GM12891 (cell line): ENCODE data around the gene POLE2.
"Not testable (repeated sequence)": the region's sequence is repeated elsewhere in the genome, so short reads cannot be mapped to it uniquely, and the experiment has no call there.

Source experiments
- DNase-seq: peaks from one replicate; pipeline ENCODE4 v3.0.0; 2011; ENCODE audit warnings: low spot score; ENCODE audit not compliant: insufficient read length
- FAIRE-seq: peaks from 2 replicates; lab custom pipeline; 2011; peaks lifted over from hg19 to GRCh38; lab: Jason Lieb, UNC
- PAX5 ChIP-seq: IDR thresholded peaks from 2 replicates; pipeline ENCODE4 v1.6.1; 2011; ENCODE audit warnings: low read length, moderate library complexity, mild to moderate bottlenecking; ENCODE audit not compliant: insufficient read depth, severe bottlenecking
- POLR2A ChIP-seq: IDR thresholded peaks from 2 replicates; pipeline ENCODE4 v1.6.1; 2011; ENCODE audit warnings: low read depth, low read length, control low read depth
- POLR2AphosphoS5 ChIP-seq: IDR thresholded peaks from 2 replicates; pipeline ENCODE4 v1.6.1; 2011; ENCODE audit warnings: low read depth, low read length, control low read depth
- POU2F2 ChIP-seq: IDR thresholded peaks from 2 replicates; pipeline ENCODE4 v1.6.1; 2011; ENCODE audit warnings: low read depth, mild to moderate bottlenecking, control low read depth, low read length, moderate library complexity
- SPI1 ChIP-seq: IDR thresholded peaks from 2 replicates; pipeline ENCODE4 v1.6.1; 2011; ENCODE audit warnings: low read depth, low read length, control low read depth
- TAF1 ChIP-seq: IDR thresholded peaks from 2 replicates; pipeline ENCODE4 v1.6.1; 2011; ENCODE audit warnings: low read depth, low read length, control low read depth

POLE2 gene

DNA sequence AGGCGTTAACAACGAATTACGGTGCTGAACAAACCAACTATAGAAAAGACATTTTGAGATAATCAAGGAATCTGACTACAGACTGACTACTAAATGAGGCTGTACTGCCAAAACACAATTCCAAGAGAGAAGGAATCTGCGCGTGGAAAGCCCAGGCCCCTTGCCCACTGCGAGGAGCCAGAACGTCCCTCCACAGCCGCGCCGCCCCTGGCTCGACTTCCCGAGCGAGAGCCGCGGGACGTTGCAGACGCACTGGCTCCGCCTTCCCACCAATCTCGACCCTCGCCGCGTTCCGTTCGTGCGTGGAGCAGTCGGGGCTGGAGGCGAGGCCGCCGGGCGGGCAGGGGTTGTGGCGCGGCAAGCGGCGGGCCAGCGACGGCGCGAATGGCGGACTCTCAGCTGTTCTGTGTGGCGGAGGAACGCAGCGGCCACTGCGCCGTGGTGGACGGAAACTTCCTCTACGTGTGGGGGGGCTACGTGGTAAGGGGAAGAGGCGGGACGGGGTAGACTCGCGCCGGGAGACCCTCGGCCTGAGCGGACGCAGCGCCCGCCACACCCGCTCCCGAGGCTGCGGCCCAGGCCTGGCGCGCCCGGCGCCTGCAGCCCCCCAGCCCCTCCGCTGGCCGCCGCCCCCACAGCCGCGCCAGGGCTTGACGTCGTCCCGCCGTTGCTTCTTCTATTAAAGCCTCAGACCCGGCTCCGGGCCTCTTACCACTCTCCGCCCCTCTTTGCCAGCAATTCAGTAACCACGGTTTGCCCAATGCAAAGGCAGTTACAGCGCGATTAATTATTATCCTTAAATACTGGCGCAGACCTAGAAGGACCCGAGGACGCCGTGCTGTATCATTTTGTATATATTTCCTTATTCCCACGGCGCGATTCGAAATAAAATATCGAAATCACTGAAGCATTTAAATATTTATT, 5.1 kb upstream of the POLE2 start, which contains the start of gene KLHDC1:
Gene KLHDC1, plus strand, starts transcription at position 310 of the 924 bp plus-strand sequence. Its CDS starts 75 bp downstream, at position 385.
- FAIRE-seq = peak; percentile 88
- TF ChIP-seq POLR2AphosphoS5 (peak; percentile 50; the same call in 1 of the 2 replicates), TAF1 (no peak)

DNA sequence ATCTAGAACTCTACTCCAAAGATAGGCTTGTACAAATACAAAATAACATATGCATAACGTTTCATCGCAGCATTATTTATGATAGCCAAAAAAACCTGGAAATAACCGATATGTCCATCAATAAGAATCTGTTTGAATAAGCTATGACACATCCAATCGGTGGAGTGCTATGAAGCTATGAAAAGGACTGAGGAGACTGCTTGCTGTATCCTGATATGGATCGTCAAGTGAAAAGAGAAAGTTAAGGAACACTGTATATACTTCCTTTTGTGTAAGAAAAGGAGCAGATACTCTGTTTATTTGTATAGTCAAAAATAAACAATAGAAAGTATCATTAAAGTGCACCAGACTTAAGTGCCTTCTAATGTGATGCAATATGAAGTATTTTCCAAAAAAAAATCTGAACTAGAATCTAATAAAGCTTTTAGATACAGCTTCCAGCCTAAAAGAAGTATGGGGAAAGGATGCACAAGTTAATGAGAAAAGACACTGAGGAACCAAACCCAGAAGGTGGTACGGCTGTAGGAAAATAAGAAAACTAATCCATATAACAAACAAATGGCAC, 4.3 kb upstream of the POLE2 start:
- DNase-seq (no peak), FAIRE-seq (no peak)
- TF ChIP-seq SPI1 (no peak), POU2F2 (no peak), POLR2A (no peak), TAF1 (no peak), PAX5 (no peak)

More for the DNA sequence above, 5.1 kb upstream of the POLE2 start, which contains the start of gene KLHDC1:
- DNase-seq = peak; percentile 52

DNA sequence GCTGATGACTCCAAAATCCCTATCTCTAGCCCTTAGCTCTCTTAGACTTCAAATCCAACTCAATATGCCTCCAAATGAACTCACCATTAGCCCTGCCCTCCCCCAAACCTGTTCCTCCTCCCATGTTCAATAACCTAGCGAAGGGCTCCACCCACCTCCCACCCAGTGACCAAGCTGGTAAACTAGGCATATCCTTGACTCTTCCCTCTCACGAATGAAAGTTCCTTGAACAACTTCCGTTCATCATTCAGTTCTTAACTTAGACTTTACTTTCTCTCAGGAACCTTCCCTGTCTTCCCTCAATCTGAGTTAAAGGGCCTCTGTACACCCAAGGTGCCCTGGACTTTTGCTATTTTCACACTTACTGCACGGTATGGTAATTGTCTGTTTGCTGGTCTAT, 3.0 kb upstream of the POLE2 start:
- no peak for DNase-seq
- FAIRE-seq = no peak
- TF ChIP-seq PAX5 (no peak), TAF1 (no peak), POLR2AphosphoS5 (no peak), POLR2A (no peak), POU2F2 (no peak), SPI1 (no peak)

DNA sequence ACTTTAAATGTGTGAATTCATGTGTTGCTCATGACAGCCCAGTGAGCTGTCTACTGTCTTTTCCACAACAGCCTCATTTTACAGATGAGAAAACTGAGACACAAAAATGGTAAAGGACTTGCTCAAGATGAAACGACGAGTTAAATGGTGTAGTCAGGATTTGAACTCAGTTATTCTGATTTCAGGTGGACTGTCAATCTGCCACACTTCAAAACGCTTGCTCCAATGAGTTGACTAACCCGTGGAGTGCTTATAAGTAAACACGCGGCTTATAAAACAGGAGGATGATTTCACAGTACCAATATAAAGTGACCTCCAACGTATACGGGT, 652 bp upstream of the POLE2 start:
- no peak for TF ChIP-seq SPI1
- no peak for TF ChIP-seq POLR2A
- TF ChIP-seq TAF1 = no peak
- no peak for TF ChIP-seq PAX5
- no peak for TF ChIP-seq POLR2AphosphoS5
- TF ChIP-seq POU2F2 = no peak
- no peak for FAIRE-seq

DNA sequence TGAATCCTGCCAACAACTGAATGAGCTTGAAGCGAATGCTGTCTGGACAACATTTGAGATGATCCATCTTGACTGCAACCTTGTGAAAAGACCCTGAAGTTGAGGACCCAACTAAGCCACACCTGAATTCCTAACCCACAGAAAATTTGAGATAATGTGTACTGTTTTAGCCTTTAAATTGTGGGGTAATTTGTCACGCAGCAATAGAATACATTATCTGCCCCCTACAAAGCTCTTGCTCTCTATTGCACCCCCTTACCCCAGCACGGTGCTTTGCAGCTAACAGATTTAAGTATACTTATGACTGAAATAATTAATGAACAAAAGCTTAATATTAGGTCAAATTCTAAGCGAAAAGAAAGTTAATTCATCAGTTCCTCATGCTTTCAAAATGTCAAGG, 1.6 kb downstream of the POLE2 start:
- TF ChIP-seq POLR2A (no peak), POLR2AphosphoS5 (no peak), PAX5 (no peak), TAF1 (no peak), POU2F2 (no peak), SPI1 (no peak)
- DNase-seq = no peak

More for the DNA sequence above, 652 bp upstream of the POLE2 start:
- DNase-seq = no peak

DNA sequence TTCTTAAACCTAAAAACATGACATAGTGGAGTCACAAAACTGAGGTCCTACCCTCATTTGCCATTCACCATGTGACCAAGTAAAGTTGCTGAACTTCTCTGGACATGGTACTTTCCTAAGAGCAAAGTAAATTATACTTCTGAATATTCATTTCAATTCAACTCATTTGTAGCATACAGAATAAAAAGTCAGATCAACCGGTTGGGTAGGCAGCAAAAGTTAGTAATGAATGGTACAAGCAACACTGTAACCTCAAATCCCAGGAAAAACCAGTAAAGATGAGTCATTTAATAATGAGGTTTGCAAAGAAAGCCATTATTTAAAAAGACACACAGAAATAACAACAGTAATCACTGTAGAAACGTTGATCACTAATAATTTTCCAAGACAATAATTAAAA, 8.7 kb downstream of the POLE2 start:
- TF ChIP-seq POLR2A = no peak
- FAIRE-seq (no peak), DNase-seq (no peak)

More for the DNA sequence above, 1.6 kb downstream of the POLE2 start:
- no peak for FAIRE-seq

DNA sequence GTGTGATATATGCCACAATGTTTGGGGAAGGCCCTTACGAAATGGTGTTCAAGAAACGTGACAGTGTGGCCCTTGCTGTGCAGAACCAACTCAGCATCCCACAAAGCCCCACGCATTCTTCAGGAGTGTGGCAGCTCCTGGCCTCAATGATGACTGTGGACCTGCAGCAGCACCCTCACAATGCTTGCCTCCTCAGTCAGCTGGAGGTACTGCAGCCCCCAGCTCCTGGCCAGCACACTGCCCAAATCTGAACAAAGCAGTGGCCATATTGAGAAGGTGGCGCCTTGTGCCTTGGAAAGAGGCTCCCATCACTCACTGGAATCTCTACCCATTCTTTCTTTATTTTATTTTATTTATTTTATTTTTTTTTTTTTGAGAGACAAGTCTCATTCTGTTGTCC, 10.4 kb downstream of the POLE2 start:
- no peak for DNase-seq
- TF ChIP-seq POLR2AphosphoS5 (no peak), PAX5 (no peak), TAF1 (no peak), POU2F2 (no peak), SPI1 (no peak), POLR2A (no peak)
- no peak for FAIRE-seq

DNA sequence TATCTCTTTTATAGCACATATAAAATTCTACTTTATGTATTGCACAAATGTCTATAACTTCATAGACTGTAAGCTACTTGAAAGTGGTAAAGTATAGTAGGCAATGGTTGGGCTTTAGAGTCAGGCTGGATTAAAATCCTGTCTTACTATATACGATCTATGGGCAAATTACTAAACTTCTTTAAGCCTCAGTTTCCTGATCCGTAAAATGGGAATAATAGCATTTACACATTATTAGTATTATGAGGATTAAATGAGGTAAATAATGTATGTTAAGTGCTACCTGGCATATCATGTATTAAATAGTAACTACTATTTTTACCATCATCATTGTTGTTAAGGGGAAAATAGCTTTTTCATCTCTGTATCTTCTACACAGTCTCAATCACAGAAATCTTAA, 14.4 kb downstream of the POLE2 start:
- FAIRE-seq = no peak
- TF ChIP-seq PAX5 (no peak), POU2F2 (no peak), POLR2AphosphoS5 (no peak), SPI1 (no peak), TAF1 (no peak), POLR2A (no peak)

DNA sequence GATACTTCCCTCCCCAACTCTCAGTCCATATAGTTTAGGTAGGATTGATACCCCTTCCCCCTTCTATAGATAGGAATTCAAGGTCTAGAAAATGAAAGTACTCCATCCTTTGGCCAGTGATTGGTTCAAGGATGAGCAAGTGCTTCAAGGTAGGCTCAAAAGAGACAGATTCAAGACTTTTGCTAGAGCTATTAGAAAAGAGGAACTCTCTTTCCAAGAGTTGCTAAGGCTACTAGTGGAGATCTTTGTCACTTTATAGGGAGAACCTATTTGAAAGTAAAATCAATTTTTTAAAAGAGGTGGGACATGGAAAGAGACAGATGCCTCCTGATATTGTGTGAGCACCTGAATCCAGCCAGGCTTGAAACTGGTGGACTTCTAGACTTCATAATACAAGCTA, 17.5 kb downstream of the POLE2 start:
- DNase-seq = no peak
- TF ChIP-seq POLR2A = no peak
- no peak for TF ChIP-seq POU2F2
- no peak for TF ChIP-seq PAX5
- TF ChIP-seq TAF1 = no peak
- peak; percentile 47; the same call in 1 of the 2 replicates for TF ChIP-seq SPI1
- FAIRE-seq = no peak

More for the DNA sequence above, 14.4 kb downstream of the POLE2 start:
- DNase-seq = no peak

DNA sequence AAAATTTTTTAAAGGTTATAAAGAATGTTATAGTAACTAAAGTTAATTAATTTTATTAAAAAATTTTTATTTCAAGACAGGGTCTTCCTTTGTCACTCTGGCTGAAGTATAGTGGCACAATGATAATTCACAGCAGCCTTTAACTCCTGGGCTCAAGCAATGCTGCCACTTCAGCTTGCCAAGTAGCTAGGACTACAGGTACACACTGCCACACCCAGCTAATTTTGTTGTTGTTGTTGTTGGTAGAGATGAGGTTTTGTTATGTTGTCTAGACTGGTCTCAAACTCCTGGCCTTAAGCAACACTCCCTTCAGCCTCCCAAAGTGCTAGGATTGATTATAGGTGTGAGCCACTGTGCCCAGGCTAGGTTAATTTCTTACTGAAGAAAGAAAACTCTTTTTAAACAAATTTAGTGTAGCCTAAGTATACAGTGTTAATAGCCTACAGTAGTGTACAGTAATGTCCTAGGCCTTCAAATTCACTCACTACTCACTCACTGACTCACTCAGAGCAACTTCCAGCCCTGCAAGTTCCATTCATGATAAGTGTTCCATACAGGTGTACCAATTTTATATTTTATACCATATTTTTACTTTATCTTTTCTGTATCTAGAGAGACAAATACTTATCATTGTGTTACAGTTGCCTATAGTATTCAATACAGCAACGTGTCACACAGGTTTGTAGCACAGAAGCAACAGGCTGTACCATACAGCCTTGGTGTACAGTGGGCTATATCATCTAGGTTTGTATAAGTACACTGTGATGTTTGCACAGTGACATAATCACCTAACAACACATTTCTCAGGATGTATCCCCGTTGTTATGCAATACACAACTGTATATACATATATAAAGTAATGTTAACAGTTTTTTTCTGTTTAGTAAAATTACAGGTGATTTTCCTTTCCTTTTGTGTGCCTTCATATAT, 28.2 kb downstream of the POLE2 start:
- FAIRE-seq (no peak), DNase-seq (no peak)
- TF ChIP-seq POU2F2 (no peak), TAF1 (no peak), POLR2AphosphoS5 (no peak), SPI1 (no peak), POLR2A (no peak), PAX5 (no peak)

DNA sequence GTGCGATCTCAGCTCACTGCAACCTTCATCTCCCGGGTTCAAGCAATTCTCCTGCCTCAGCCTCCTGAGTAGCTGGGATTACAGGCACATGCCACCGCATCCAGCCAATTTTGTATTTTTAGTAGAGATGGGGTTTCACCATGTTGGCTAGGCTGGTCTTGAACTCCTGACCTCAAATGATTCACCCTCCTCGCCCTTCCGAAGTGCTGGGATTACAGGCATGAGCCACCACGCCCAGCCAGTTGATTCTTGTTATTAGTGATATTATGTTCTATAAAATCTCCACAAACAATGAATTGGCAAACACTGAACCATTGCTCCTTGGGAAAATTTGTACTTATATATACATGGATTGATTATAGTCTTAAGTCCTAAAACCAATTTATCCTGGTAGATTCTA, 30.5 kb downstream of the POLE2 start:
- DNase-seq, FAIRE-seq: not testable (repeated sequence)
